Measurements from ENCODE around the gene UGT2A1.

UGT2A1 gene

GRCh38 chr4:69589884-69590283 lies 63.2 kb downstream of the UGT2A1 start:
- H3K4me3 ChIP-seq (ENCODE audit: low read depth in 1 of 2, low read length in 2 of 2), result no peak overlapping the region

DNA sequence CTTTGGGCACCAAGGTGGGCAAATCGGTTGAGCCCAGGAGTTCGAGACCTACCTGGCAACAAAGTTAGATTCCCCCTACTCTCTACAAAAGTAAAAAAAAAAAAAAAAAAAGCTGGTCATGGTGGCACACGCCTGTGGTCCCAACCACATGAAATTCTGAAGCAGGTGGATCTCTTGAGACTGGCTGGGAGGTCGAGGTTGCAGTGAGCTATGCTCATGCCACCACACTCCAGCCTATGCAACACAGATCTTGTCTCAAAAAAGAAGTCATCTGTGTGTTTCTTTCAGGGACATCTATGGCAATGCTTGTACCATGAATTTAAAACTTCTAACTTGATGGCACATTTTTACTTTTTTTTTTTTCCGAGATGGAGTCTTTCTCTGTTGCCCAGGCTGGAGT lies 68.9 kb downstream of the UGT2A1 start:
- H3K36me3 ChIP-seq (ENCODE audit: control insufficient read depth in 1 of 2, insufficient read depth in 2 of 2, low read length in 2 of 2), result no peaks in the 10 kb centered on the region
- no peaks in the 10 kb centered on the region for H3K27me3 ChIP-seq (ENCODE audit: low read depth, low read length)
- H3K4me3 ChIP-seq (ENCODE audit: low read depth in 1 of 2, low read length in 2 of 2), result no peak overlapping the region
- H3K4me1 ChIP-seq (ENCODE audit: control insufficient read depth in 1 of 2, insufficient read depth in 2 of 2, low read length in 2 of 2), result no peaks in the 10 kb centered on the region
- no peaks in the 10 kb centered on the region for H3K9me3 ChIP-seq (ENCODE audit: control insufficient read depth in 1 of 2, low read length in 2 of 2)
- no peak overlapping the region for H3K27ac ChIP-seq (ENCODE audit: low read length)

More at GRCh38 chr4:69589884-69590283, 63.2 kb downstream of the UGT2A1 start:
- no peaks in the 10 kb centered on the region for H3K36me3 ChIP-seq (ENCODE audit: control insufficient read depth in 1 of 2, insufficient read depth in 2 of 2, low read length in 2 of 2)
- no peaks in the 10 kb centered on the region for H3K27me3 ChIP-seq (ENCODE audit: low read depth, low read length)
- no peaks in the 10 kb centered on the region for H3K4me1 ChIP-seq (ENCODE audit: control insufficient read depth in 1 of 2, insufficient read depth in 2 of 2, low read length in 2 of 2)
- H3K9me3 ChIP-seq (ENCODE audit: control insufficient read depth in 1 of 2, low read length in 2 of 2), result no peaks in the 10 kb centered on the region
- no peak overlapping the region for H3K27ac ChIP-seq (ENCODE audit: low read length)

DNA sequence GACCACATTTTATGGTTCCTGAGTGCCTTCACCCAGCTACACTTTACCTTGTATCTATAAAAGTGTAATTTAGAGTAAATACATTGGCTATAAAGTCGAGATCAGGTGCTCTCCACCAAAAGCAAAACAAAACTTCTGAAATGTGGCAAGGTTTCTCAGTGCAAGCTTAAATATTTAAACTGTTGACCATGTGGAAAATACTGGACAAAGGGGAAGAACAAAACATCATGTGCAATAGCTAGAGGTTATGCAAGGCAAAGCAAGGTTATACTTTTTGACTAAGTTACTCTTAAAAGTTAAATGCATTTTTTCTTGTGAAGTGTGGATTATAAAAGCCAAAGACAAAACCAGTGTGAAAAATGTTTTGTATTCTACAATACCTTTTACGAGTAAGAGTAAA lies 69.5 kb downstream of the UGT2A1 start:
- no peaks in the 10 kb centered on the region for H3K36me3 ChIP-seq (ENCODE audit: control insufficient read depth in 1 of 2, insufficient read depth in 2 of 2, low read length in 2 of 2)
- H3K4me3 ChIP-seq (ENCODE audit: low read depth in 1 of 2, low read length in 2 of 2), result no peak overlapping the region
- H3K27ac ChIP-seq (ENCODE audit: low read length), result no peak overlapping the region
- H3K27me3 ChIP-seq (ENCODE audit: low read depth, low read length), result no peaks in the 10 kb centered on the region
- H3K4me1 ChIP-seq (ENCODE audit: control insufficient read depth in 1 of 2, insufficient read depth in 2 of 2, low read length in 2 of 2), result no peaks in the 10 kb centered on the region
- H3K9me3 ChIP-seq (ENCODE audit: control insufficient read depth in 1 of 2, low read length in 2 of 2), result no peaks in the 10 kb centered on the region

DNA sequence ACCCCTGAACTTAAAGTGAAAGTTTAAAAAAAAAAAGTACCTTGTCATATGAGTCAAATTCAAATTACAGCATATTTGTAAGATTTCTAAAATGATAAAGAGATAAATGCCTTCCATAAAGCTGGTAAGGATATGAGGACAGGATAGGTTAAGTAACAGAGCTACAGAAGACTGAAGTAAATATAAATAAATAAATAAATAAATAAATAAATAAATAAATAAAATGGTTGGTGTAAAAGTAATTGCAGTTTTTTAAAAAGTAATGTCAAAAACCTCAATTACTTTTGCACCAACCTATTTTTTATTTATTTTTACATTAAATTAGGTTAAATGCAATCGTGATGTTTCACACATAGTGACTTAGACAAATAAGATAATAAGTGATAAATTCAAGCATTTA lies 75.8 kb downstream of the UGT2A1 start:
- Histone ChIP-seq H3K36me3 (ENCODE audit: control insufficient read depth in 1 of 2, insufficient read depth in 2 of 2, low read length in 2 of 2) (no peaks in the 10 kb centered on the region), H3K27ac (ENCODE audit: low read length) (no peak overlapping the region), H3K4me3 (ENCODE audit: low read depth in 1 of 2, low read length in 2 of 2) (no peak overlapping the region), H3K27me3 (ENCODE audit: low read depth, low read length) (no peaks in the 10 kb centered on the region), H3K9me3 (ENCODE audit: control insufficient read depth in 1 of 2, low read length in 2 of 2) (no peaks in the 10 kb centered on the region), H3K4me1 (ENCODE audit: control insufficient read depth in 1 of 2, insufficient read depth in 2 of 2, low read length in 2 of 2) (no peaks in the 10 kb centered on the region)

DNA sequence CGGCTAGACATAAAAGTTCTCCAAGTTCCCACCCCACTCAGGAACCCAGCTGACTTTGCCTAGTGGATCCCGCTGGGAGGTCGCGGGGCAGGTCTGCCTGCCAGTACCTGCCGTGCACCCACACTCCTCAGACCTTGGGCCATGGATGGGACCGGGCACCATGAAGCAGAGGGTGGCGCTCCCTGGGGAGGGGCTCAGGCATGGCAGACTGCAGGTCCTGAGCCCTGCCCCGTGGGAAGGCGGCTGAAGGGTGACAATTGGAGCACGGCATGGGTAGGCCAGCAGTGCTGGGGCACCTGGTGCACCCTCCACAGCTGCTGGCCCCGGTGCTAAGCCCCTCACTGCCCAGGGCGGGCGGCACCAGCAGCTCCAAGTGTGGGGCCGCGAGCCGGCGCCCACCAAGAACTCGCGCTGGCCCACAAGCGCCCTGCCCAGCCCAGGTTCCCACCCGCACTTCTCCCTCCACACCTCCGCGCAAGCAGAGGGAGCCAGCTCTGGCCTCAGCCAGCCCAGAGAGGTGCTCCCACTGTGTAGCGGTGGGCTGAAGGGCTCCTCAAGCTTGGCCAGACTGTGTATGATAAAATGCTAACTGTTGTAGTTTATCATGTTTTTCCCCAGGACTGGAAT lies 76.7 kb downstream of the UGT2A1 start:
- Histone ChIP-seq H3K27me3 (ENCODE audit: low read depth, low read length) (no peaks in the 10 kb centered on the region), H3K27ac (ENCODE audit: low read length) (no peak overlapping the region), H3K9me3 (ENCODE audit: control insufficient read depth in 1 of 2, low read length in 2 of 2) (no peaks in the 10 kb centered on the region), H3K4me3 (ENCODE audit: low read depth in 1 of 2, low read length in 2 of 2) (no peak overlapping the region), H3K36me3 (ENCODE audit: control insufficient read depth in 1 of 2, insufficient read depth in 2 of 2, low read length in 2 of 2) (no peaks in the 10 kb centered on the region), H3K4me1 (ENCODE audit: control insufficient read depth in 1 of 2, insufficient read depth in 2 of 2, low read length in 2 of 2) (no peaks in the 10 kb centered on the region)

DNA sequence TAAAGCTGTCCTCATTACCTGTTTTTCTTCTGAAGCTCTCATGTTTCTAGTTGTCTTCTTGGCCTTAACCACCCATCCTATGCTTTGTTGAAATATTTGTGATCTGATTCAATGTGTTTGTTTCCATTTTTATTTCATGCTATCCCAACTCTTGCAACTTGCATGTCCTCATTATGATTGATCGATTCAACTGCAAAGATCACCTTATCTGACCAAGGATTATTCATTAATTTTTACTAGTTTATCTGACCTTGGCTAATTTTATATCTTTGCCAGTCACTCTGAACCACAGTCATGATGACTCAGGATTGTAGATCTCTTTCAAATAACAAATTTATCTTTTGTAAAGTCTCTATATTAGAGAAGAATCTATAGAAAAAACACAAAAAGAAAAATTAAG lies 84.3 kb downstream of the UGT2A1 start:
- no peak overlapping the region for H3K4me3 ChIP-seq (ENCODE audit: low read depth in 1 of 2, low read length in 2 of 2)
- no peaks in the 10 kb centered on the region for H3K9me3 ChIP-seq (ENCODE audit: control insufficient read depth in 1 of 2, low read length in 2 of 2)
- no peaks in the 10 kb centered on the region for H3K36me3 ChIP-seq (ENCODE audit: control insufficient read depth in 1 of 2, insufficient read depth in 2 of 2, low read length in 2 of 2)
- H3K4me1 ChIP-seq (ENCODE audit: control insufficient read depth in 1 of 2, insufficient read depth in 2 of 2, low read length in 2 of 2), result no peaks in the 10 kb centered on the region
- no peaks in the 10 kb centered on the region for H3K27me3 ChIP-seq (ENCODE audit: low read depth, low read length)
- H3K27ac ChIP-seq (ENCODE audit: low read length), result no peak overlapping the region

DNA sequence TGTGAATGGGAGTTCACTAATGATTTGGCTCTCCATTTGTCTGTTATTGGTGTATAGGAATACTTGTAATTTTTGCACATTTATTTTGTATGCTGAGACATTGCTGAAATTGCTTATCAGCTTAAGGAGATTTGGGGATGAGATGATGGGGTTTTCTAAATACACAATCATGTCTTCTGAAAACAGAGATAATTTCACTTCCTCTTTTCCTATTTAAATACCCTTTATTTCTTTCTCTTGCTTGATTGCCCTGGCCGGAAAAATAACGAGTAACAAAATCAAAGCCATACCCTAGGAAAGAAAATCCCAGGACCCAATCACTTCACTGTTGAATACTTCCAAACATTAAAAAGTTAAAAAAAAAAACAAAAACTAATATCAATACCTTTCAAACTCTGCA lies 89.6 kb downstream of the UGT2A1 start:
- H3K27ac ChIP-seq (ENCODE audit: low read length), result no peak overlapping the region
- H3K4me1 ChIP-seq (ENCODE audit: control insufficient read depth in 1 of 2, insufficient read depth in 2 of 2, low read length in 2 of 2), result no peaks in the 10 kb centered on the region
- no peaks in the 10 kb centered on the region for H3K27me3 ChIP-seq (ENCODE audit: low read depth, low read length)
- no peaks in the 10 kb centered on the region for H3K9me3 ChIP-seq (ENCODE audit: control insufficient read depth in 1 of 2, low read length in 2 of 2)
- no peaks in the 10 kb centered on the region for H3K36me3 ChIP-seq (ENCODE audit: control insufficient read depth in 1 of 2, insufficient read depth in 2 of 2, low read length in 2 of 2)
- H3K4me3 ChIP-seq (ENCODE audit: low read depth in 1 of 2, low read length in 2 of 2), result no peak overlapping the region

GRCh38 chr4:69549651-69550050 lies 103.4 kb downstream of the UGT2A1 start:
- H3K4me1 ChIP-seq (ENCODE audit: control insufficient read depth in 1 of 2, insufficient read depth in 2 of 2, low read length in 2 of 2), result no peaks in the 10 kb centered on the region
- no peak overlapping the region for H3K4me3 ChIP-seq (ENCODE audit: low read depth in 1 of 2, low read length in 2 of 2)
- H3K9me3 ChIP-seq (ENCODE audit: control insufficient read depth in 1 of 2, low read length in 2 of 2), result peaks cover 0 to 2% of the 10 kb centered on the region in 2 donors
- H3K27me3 ChIP-seq (ENCODE audit: low read depth, low read length), result no peaks in the 10 kb centered on the region
- H3K27ac ChIP-seq (ENCODE audit: low read length), result no peak overlapping the region
- no peaks in the 10 kb centered on the region for H3K36me3 ChIP-seq (ENCODE audit: control insufficient read depth in 1 of 2, insufficient read depth in 2 of 2, low read length in 2 of 2)

- Histone ChIP-seq H3K4me3 (ENCODE audit: low read depth in 1 of 2, low read length in 2 of 2) (no peak overlapping the region), H3K36me3 (ENCODE audit: control insufficient read depth in 1 of 2, insufficient read depth in 2 of 2, low read length in 2 of 2) (no peaks in the 10 kb centered on the region), H3K9me3 (ENCODE audit: control insufficient read depth in 1 of 2, low read length in 2 of 2) (no peaks in the 10 kb centered on the region), H3K27me3 (ENCODE audit: low read depth, low read length) (no peaks in the 10 kb centered on the region), H3K27ac (ENCODE audit: low read length) (no peak overlapping the region), H3K4me1 (ENCODE audit: control insufficient read depth in 1 of 2, insufficient read depth in 2 of 2, low read length in 2 of 2) (no peaks in the 10 kb centered on the region)
Measured at GRCh38 chr4:69546134-69546765, 106.8 kb downstream of the UGT2A1 start.
